MM.1S (cell line): ENCODE results near the gene EXTL1.

Experiments
- DNase-seq: peaks from one replicate; pipeline ENCODE4 v3.0.0-alpha.2; 2015
- H2AFZ ChIP-seq: fragments of 300-600 bp; sonication (generic); 2 replicates; pipeline ENCODE4 v1.6.0; 2016; ENCODE audit warnings: antibody characterized with exemption, low read length
- H3F3A ChIP-seq: fragments of 300-600 bp; sonication (generic); 2 replicates; pipeline ENCODE4 v1.6.1; 2016; ENCODE audit warnings: mild to moderate bottlenecking, antibody characterized with exemption, low read length, moderate library complexity, mixed read lengths; ENCODE audit not compliant: insufficient read depth
- H3K27ac ChIP-seq: fragments of 300-600 bp; sonication (generic); 2 replicates; pipeline ENCODE4 v1.5.1; 2016; ENCODE audit warnings: mild to moderate bottlenecking, low read length
- H3K27me3 ChIP-seq: fragments of 300-600 bp; sonication (generic); replicated peaks from 2 replicates; pipeline ENCODE4 v1.6.0; 2016; ENCODE audit warnings: low read length; ENCODE audit not compliant: insufficient read depth
- H3K36me3 ChIP-seq: fragments of 300-600 bp; sonication (generic); replicated peaks from 2 replicates; pipeline ENCODE4 v1.6.1; 2016; ENCODE audit warnings: mild to moderate bottlenecking, low read length, mixed read lengths; ENCODE audit not compliant: insufficient read depth
- H3K4me1 ChIP-seq: fragments of 300-600 bp; sonication (generic); 2 replicates; pipeline ENCODE4 v1.6.1; 2016; ENCODE audit warnings: low read length, mixed read lengths
- H3K4me2 ChIP-seq: fragments of 300-600 bp; sonication (generic); 2 replicates; pipeline ENCODE4 v1.6.0; 2016; ENCODE audit warnings: low read depth, low read length
- H3K4me3 ChIP-seq: fragments of 300-600 bp; sonication (generic); 2 replicates; pipeline ENCODE4 v1.5.1; 2016; ENCODE audit warnings: low read length, mixed read lengths
- H3K79me2 ChIP-seq: fragments of 300-600 bp; sonication (generic); 2 replicates; pipeline ENCODE4 v1.6.1; 2016; ENCODE audit warnings: mixed run types, low read length, mixed read lengths
- H3K9ac ChIP-seq: fragments of 300-600 bp; sonication (generic); 2 replicates; pipeline ENCODE4 v1.6.1; 2016; ENCODE audit warnings: low read length, mixed read lengths
- H3K9me2 ChIP-seq: fragments of 300-600 bp; sonication (generic); replicated peaks from 2 replicates; pipeline ENCODE4 v1.6.1; 2016; ENCODE audit warnings: mild to moderate bottlenecking, low read length, mixed read lengths; ENCODE audit not compliant: insufficient read depth
- H3K9me3 ChIP-seq: fragments of 300-600 bp; sonication (generic); replicated peaks from 2 replicates; pipeline ENCODE4 v1.6.1; 2016; ENCODE audit warnings: mild to moderate bottlenecking, low read length, mixed read lengths; ENCODE audit not compliant: insufficient read depth
- H4K20me1 ChIP-seq: fragments of 300-600 bp; sonication (generic); 2 replicates; pipeline ENCODE4 v1.6.1; 2016; ENCODE audit warnings: mild to moderate bottlenecking, low read length, moderate library complexity, mixed read lengths; ENCODE audit not compliant: insufficient read depth
- EZH2 ChIP-seq: fragments of 300-600 bp; sonication (generic); optimal IDR thresholded peaks from 2 replicates; pipeline ENCODE3; 2017; ENCODE audit warnings: low read depth, mild to moderate bottlenecking, antibody characterized with exemption, low read length, mixed read lengths
- EZH2phosphoT487 ChIP-seq: fragments of 300-600 bp; sonication (generic); IDR thresholded peaks from 2 replicates; pipeline ENCODE4 v1.6.1; 2018; ENCODE audit warnings: antibody characterized with exemption, low read length
- TF ChIP-seq, protein P1 (sequence below): fragments of 300-600 bp; sonication (generic); IDR thresholded peaks from 2 replicates; pipeline ENCODE4 v1.5.1; 2016; ENCODE audit warnings: antibody characterized with exemption, low read length, mixed read lengths

Gene EXTL1

DNA sequence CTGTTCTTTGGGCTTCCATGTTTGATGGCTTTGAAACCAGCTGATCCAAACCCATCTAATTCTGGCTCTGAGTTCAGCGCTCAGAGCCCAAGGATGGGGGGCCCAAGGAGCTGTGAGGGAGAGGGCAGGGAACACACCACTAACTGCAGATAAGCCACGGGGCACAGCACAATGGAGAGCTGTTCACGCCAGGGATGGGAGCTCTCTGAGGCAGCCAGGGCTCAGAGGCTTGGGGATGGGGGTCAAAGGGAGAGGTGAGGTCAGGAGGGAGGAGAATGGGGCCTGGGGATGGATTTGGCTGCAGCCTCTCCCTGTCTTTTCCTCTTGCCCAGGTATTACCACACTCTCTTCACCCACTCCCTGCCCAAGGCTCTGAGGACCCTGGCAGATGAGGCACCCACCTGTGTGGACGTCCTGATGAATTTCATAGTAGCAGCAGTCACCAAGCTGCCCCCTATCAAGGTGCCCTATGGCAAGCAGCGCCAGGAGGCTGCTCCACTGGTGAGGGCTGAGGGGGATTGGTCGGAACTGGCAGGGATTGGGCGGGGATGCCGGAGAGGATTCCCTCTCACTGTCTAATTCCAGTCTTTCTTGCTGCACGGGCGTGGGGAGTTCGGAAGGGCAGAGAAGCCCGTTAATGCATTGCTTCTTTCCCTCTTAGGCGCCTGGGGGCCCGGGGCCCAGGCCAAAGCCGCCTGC lies 13.1 kb downstream of the EXTL1 start:
- H3K9ac ChIP-seq = peak overlapping the region; percentile 23; the same call in 1 of the 2 replicates
- no peak overlapping the region for H3K27ac ChIP-seq
- peak overlapping the region; percentile 91 for H3K4me3 ChIP-seq
- TF ChIP-seq EZH2 (no peak), EZH2phosphoT487 (no peak)
- peak overlapping the region; percentile 100 for H3K4me2 ChIP-seq
- 0 out of 2 replicates have a peak, but pooled peaks cover 3% of the 10 kb centered on the region for H3K4me1 ChIP-seq
- peak overlapping the region; percentile 100 for H2AFZ ChIP-seq
- H3K27me3 ChIP-seq = peaks cover 52% of the 10 kb centered on the region
- no peaks in the 10 kb centered on the region for H4K20me1 ChIP-seq
- DNase-seq = no peak
- no peaks in the 10 kb centered on the region for H3K79me2 ChIP-seq
- H3K9me3 ChIP-seq = no peaks in the 10 kb centered on the region
- H3F3A ChIP-seq = no peaks in the 10 kb centered on the region
- H3K36me3 ChIP-seq = no peaks in the 10 kb centered on the region
- no peaks in the 10 kb centered on the region for H3K9me2 ChIP-seq

DNA sequence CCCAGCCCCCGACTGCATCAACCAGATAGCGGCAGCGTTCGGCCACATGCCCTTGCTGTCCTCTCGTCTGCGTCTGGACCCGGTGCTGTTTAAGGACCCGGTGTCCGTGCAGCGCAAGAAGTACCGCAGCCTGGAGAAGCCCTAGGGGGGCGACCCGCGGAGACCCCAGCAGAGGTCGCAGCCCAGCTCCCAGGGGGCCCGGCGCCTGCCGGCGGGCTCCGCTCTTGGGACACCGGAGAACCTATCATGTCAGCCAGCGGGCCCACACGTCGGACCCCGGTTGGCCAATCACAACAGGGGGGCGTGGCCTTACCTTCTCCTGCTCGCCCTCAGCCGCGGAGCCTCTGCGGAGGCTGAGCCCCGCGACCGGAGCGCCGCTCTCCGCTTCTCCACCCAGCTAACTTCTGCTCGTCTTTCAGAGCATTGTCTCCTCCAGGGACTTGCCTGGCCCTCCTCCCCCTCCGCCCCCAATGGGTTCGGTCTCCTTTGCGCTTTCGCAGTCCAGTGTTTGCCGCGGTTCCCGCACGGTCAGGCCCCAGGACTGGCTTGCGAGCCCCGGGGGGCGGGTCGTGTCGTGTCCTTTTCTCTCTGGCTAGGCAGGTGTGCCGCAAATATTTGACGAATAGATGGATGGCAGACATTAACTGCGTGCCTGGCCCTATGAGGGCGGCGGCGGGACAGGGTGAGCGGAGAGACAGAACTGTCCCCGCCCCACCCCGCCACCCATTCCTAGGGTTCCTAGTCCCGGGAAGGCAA lies 13.8 kb downstream of the EXTL1 start:
- 0 out of 2 replicates have a peak, but pooled peaks cover 3% of the 10 kb centered on the region for H3K4me1 ChIP-seq
- peak overlapping the region; percentile 91 for H3K4me3 ChIP-seq
- H3K27me3 ChIP-seq = peaks cover 51% of the 10 kb centered on the region
- H2AFZ ChIP-seq = peak overlapping the region; percentile 100
- peak overlapping the region; percentile 57; the same call in 1 of the 2 replicates for H3K9ac ChIP-seq
- H3K9me2 ChIP-seq = no peaks in the 10 kb centered on the region
- H3F3A ChIP-seq = no peaks in the 10 kb centered on the region
- DNase-seq = peak; percentile 94
- H3K9me3 ChIP-seq = no peaks in the 10 kb centered on the region
- H3K4me2 ChIP-seq = peak overlapping the region; percentile 100
- no peaks in the 10 kb centered on the region for H3K79me2 ChIP-seq
- H4K20me1 ChIP-seq = no peaks in the 10 kb centered on the region
- no peak overlapping the region for H3K27ac ChIP-seq
- no peak for TF ChIP-seq EZH2phosphoT487
- TF ChIP-seq, protein P1, sequence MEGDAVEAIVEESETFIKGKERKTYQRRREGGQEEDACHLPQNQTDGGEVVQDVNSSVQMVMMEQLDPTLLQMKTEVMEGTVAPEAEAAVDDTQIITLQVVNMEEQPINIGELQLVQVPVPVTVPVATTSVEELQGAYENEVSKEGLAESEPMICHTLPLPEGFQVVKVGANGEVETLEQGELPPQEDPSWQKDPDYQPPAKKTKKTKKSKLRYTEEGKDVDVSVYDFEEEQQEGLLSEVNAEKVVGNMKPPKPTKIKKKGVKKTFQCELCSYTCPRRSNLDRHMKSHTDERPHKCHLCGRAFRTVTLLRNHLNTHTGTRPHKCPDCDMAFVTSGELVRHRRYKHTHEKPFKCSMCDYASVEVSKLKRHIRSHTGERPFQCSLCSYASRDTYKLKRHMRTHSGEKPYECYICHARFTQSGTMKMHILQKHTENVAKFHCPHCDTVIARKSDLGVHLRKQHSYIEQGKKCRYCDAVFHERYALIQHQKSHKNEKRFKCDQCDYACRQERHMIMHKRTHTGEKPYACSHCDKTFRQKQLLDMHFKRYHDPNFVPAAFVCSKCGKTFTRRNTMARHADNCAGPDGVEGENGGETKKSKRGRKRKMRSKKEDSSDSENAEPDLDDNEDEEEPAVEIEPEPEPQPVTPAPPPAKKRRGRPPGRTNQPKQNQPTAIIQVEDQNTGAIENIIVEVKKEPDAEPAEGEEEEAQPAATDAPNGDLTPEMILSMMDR = no peak
- no peak for TF ChIP-seq EZH2
- no peaks in the 10 kb centered on the region for H3K36me3 ChIP-seq

DNA sequence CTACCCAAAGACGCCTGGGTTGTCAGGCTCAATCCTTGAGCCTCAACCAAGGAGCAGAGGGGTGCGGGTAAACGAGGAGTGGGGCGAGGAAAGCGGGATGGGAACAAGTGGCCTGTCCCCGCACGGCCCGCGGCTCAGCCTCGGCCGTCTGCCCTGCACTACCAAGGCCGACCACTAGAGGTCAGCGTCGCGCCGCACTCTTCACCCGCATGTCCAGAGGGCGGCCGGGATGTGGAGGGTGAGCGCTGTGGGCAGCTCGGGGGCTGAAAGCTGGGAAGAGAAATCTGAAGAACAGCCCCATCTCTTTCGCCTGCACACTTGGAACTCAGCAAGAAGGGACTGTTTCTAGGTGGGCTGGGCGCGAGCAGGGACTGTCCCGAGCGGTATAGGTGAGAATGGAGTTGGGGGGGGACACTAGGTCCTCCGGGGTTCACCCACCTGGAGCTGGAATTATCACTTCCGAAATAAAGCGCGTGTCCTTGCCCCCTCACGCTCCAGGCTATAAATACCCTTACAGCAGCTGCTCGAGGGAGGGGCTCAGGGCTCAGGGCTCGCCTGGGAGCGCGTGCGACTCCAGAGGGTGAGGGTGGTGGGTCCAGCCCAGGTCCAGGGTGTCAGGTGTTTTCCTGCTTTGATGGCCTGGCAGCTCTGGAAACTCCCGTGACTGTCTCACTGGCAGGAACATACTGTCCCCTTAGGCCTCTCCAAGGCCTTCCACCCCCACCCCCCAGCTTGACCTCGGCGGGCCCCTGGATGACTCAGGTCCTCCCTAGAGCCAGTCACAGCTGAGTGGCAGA lies 14.6 kb downstream of the EXTL1 start:
- Histone ChIP-seq H3K27me3 (peaks cover 48% of the 10 kb centered on the region), H3K4me1 (0 out of 2 replicates have a peak, but pooled peaks cover 3% of the 10 kb centered on the region), H3K27ac (no peak overlapping the region), H3K9ac (peak overlapping the region; percentile 57; the same call in 1 of the 2 replicates), H4K20me1 (no peaks in the 10 kb centered on the region), H3F3A (no peaks in the 10 kb centered on the region), H2AFZ (peak overlapping the region; percentile 100), H3K4me2 (peak overlapping the region; percentile 100), H3K9me3 (no peaks in the 10 kb centered on the region), H3K79me2 (no peaks in the 10 kb centered on the region), H3K9me2 (no peaks in the 10 kb centered on the region), H3K4me3 (peak overlapping the region; percentile 91), H3K36me3 (no peaks in the 10 kb centered on the region)
- peak; percentile 64 for DNase-seq
- TF ChIP-seq, protein P1 = peak; percentile 96
- no peak for TF ChIP-seq EZH2phosphoT487
